Panc1 (cell line): ENCODE results near the gene KCNC1. TPM values are rescaled to one million over a fixed set of nuclear protein-coding genes. Genes with fewer than 3 reads are reported as not detected.
A peak's percentile ranks its signal among the peaks of the same experiment; 100 is the strongest.

Source experiments
- ATAC-seq: fragments of 200-7000 bp; cut with Tn5 transposase; 2 replicates; pipeline ENCODE4 v1.9.1; 2020; ENCODE audit warnings: mild to moderate bottlenecking, moderate library complexity
- BruUV-seq: library from RNA; stranded (reverse); fragments of 400-500 nt; replicated peaks from 2 replicates; lab custom pipeline; 2021; lab: Mats Ljungman, UMichigan
- CTCF ChIA-PET: fragments of 300-600 bp; sonication (Branson Sonifier 250); formaldehyde crosslinking; loops from one replicate; lab custom pipeline; 2022; ENCODE audit warnings: antibody characterized with exemption; lab: Charles Lee
- POLR2A ChIA-PET: fragments of 300-600 bp; sonication (Branson Sonifier 250); formaldehyde crosslinking; loops from one replicate; lab custom pipeline; 2022; ENCODE audit warnings: antibody characterized with exemption; lab: Charles Lee
- DNase-seq: peaks from one replicate; pipeline ENCODE4 v3.0.0-alpha.2; 2010; ENCODE audit warnings: low read depth, low spot score
- H3K27ac ChIP-seq: 2 replicates; pipeline ENCODE4 v1.5.1; 2011; ENCODE audit warnings: mild to moderate bottlenecking, low read length, inconsistent platforms
- H3K27me3 ChIP-seq: fragments of 200-500 bp; sonication (Bioruptor generic); 2 replicates; pipeline ENCODE4 v1.6.0; 2014; ENCODE audit warnings: low read length, inconsistent platforms; ENCODE audit not compliant: control insufficient read depth, insufficient read depth
- H3K36me3 ChIP-seq: fragments of 200-500 bp; sonication (Bioruptor generic); 2 replicates; pipeline ENCODE4 v1.5.1; 2014; ENCODE audit warnings: inconsistent platforms, mild to moderate bottlenecking, low read length, moderate library complexity; ENCODE audit not compliant: control insufficient read depth, insufficient read depth
- H3K4me1 ChIP-seq: 2 replicates; pipeline ENCODE4 v1.5.1; 2011; ENCODE audit warnings: inconsistent platforms, mild to moderate bottlenecking, low read length, moderate library complexity; ENCODE audit not compliant: control insufficient read depth, insufficient read depth
- H3K4me3 ChIP-seq, 2 experiments: 2 replicates each; pipeline ENCODE4 v1.5.1; 2011 to 2012; ENCODE audit warnings: low read depth in 2 of 2, low read length in 2 of 2, mild to moderate bottlenecking in 2 of 2, inconsistent platforms in 1 of 2, moderate library complexity in 1 of 2
- H3K9me3 ChIP-seq: fragments of 200-500 bp; sonication (Bioruptor generic); 2 replicates; pipeline ENCODE4 v1.5.1; 2014; ENCODE audit warnings: low read depth, mild to moderate bottlenecking, inconsistent platforms, low read length, moderate library complexity; ENCODE audit not compliant: control insufficient read depth, insufficient read depth
- CTCF ChIP-seq: fragments of 450-650 bp; IDR thresholded peaks from 2 replicates; pipeline ENCODE4 v1.5.1; 2017; ENCODE audit warnings: mild to moderate bottlenecking
- POLR2AphosphoS5 ChIP-seq: IDR thresholded peaks from 2 replicates; pipeline ENCODE4 v1.6.1; 2012; ENCODE audit warnings: mild to moderate bottlenecking, low read depth, low read length, moderate library complexity
- REST ChIP-seq, 2 experiments: IDR thresholded peaks; 2 replicates each; pipeline ENCODE4 v1.6.1; 2011 to 2012; ENCODE audit warnings: low read depth in 2 of 2, control low read depth in 1 of 2, low read length in 1 of 2, mild to moderate bottlenecking in 1 of 2, moderate library complexity in 1 of 2; ENCODE audit not compliant: insufficient read depth in 1 of 2
- SIN3A ChIP-seq: IDR thresholded peaks from 2 replicates; pipeline ENCODE4 v1.6.1; 2012; ENCODE audit warnings: low read depth, mild to moderate bottlenecking, low read length, moderate library complexity, borderline replicate concordance; ENCODE audit not compliant: insufficient read depth
- TCF7L2 ChIP-seq: IDR thresholded peaks from 2 replicates; pipeline ENCODE4 v1.6.1; 2011; ENCODE audit warnings: mild to moderate bottlenecking, low read depth, low read length, inconsistent platforms
- in situ Hi-C: cut with HindIII; loops from 2 replicates; pipeline ENCODE4 v1.10.0; 2016; ENCODE audit warnings: low sequenced_read_pairs, low pct_unique_long_range_greater_than_20kb
- intact Hi-C: fragments of 100-400 bp; cut with micrococcal nuclease; formaldehyde crosslinking; loops from one replicate; pipeline ENCODE4 v1.10.0; 2022; ENCODE audit not compliant: unreplicated experiment
- total RNA-seq: library from RNA; stranded (reverse); gene quantifications from one replicate; pipeline ENCODE4 v1.2.1, GENCODE V29; 2021; ENCODE audit not compliant: unreplicated experiment

The KCNC1 gene
- total RNA-seq, 1 experiment from 2014 or later = 0.95 TPM

- CTCF ChIA-PET = no interaction called here
- TF ChIP-seq REST (IDR thresholded peaks at IDR 0.05; ENCODE audit: insufficient read depth in 1 of 2, low read depth in 2 of 2, low read length in 1 of 2) = no peak
- TF ChIP-seq CTCF = no peak
- no peak for TF ChIP-seq SIN3A
- TF ChIP-seq POLR2AphosphoS5 = no peak
- TF ChIP-seq TCF7L2 = no peak
- H3K27me3 ChIP-seq = no peaks in the 10 kb centered on the region
- BruUV-seq = no TSS peak
- in situ Hi-C loops (no loop called here), intact Hi-C loops (no loop called here)
- H3K4me1 ChIP-seq = peaks cover 19% of the 10 kb centered on the region
- POLR2A ChIA-PET = no interaction called here
- no peaks in the 10 kb centered on the region for H3K36me3 ChIP-seq
- H3K9me3 ChIP-seq = no peaks in the 10 kb centered on the region
- H3K4me3 ChIP-seq = no peak overlapping the region
- H3K27ac ChIP-seq = no peak overlapping the region; the same call in 1 of the 2 replicates
- no peak for ATAC-seq
- no peak for DNase-seq
These were observed 76.8 kb downstream of the KCNC1 start for GRCh38 chr11:17811352-17811751.

- H3K4me1 ChIP-seq = peaks cover 19% of the 10 kb centered on the region
- BruUV-seq = no TSS peak
These were observed 77.7 kb downstream of the KCNC1 start for GRCh38 chr11:17812091-17812864.

More at GRCh38 chr11:17812091-17812864, 77.7 kb downstream of the KCNC1 start:
- in situ Hi-C loops = no loop called here
- H3K27ac ChIP-seq = peak overlapping the region; percentile 67
- ATAC-seq (peak; percentile 49), DNase-seq (no peak)
- no peaks in the 10 kb centered on the region for H3K36me3 ChIP-seq
- intact Hi-C loops = no loop called here
- POLR2A ChIA-PET = no interaction called here
- no peaks in the 10 kb centered on the region for H3K27me3 ChIP-seq
- CTCF ChIA-PET = interaction anchor here (1.1 kb wide), 1 partner anchor 82 kb away, joined by 4 read pairs; no protein-coding TSS in a partner anchor
- TF ChIP-seq CTCF (no peak), TCF7L2 (no peak), SIN3A (no peak), REST (IDR thresholded peaks at IDR 0.05; ENCODE audit: insufficient read depth in 1 of 2, low read depth in 2 of 2, low read length in 1 of 2) (no peak), POLR2AphosphoS5 (no peak)
- no peaks in the 10 kb centered on the region for H3K9me3 ChIP-seq
- no peak overlapping the region for H3K4me3 ChIP-seq
